Subcutaneous preadipocyte (primary cell): ENCODE results near the gene NOCT. TPM values are rescaled to one million over a fixed set of nuclear protein-coding genes. Genes with fewer than 3 reads are reported as not detected.

ENCODE experiments used
- small RNA-seq: library from RNA; depleted of rRNA; stranded (forward); fragments of <200 nt; gene quantifications from one replicate; pipeline ENCODE3, GENCODE V24; 2012
- total RNA-seq: library from RNA; depleted of rRNA; stranded (reverse); fragments of >200 nt; gene quantifications from 2 replicates; pipeline ENCODE4 v1.2.3, GENCODE V29; 2012

NOCT gene
- 9.9 and 29.5 TPM in 2 replicates for total RNA-seq

GRCh38 chr4:139015269-139015947 is at the start of gene NOCT:
NOCT (plus strand) TSS chr4:139015781; CDS start chr4:139015982, 201 bp downstream.

Small RNA genes lying within 50 kb of the gene (small RNA-seq; reads per million reads assigned to genes)
- not detected for gene RNU6-531P

Other genes starting within 250 kb of the NOCT start
- 27.2 and 34.6 TPM in 2 replicates for gene ELF2, start 161.4 kb downstream of the NOCT start, total RNA-seq